GM18502 (cell line): ENCODE data around the gene MAN2B2.

Source experiments
- ATAC-seq: cut with Tn5 transposase; IDR thresholded peaks from one replicate; pipeline ENCODE4 v1.9.1; 2021; ENCODE audit warnings: mild to moderate bottlenecking; ENCODE audit not compliant: unreplicated experiment, poor library complexity

The MAN2B2 gene

GRCh38 chr4:6542951-6543350 is 32.0 kb upstream of the MAN2B2 start:
- ATAC-seq = no peak

DNA sequence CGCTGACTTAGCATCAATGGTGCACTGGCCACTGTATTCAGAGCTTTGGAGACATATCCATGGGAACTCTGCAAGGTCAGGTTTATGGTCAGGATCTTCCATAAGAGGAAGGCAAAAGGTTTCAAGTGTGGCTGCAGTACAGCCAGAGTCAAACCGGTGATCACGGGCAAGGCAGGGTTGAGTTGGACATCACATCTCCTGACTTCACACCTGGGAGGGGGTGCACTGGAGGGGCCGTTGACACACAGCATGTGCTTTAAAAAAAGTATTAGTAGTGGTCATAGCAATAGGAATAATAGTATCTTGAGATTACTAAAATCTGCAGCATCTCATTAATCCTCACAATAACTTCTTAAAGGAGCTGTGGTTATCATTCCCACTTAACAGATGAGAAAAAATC is 28.9 kb upstream of the MAN2B2 start:
- ATAC-seq = no peak

DNA sequence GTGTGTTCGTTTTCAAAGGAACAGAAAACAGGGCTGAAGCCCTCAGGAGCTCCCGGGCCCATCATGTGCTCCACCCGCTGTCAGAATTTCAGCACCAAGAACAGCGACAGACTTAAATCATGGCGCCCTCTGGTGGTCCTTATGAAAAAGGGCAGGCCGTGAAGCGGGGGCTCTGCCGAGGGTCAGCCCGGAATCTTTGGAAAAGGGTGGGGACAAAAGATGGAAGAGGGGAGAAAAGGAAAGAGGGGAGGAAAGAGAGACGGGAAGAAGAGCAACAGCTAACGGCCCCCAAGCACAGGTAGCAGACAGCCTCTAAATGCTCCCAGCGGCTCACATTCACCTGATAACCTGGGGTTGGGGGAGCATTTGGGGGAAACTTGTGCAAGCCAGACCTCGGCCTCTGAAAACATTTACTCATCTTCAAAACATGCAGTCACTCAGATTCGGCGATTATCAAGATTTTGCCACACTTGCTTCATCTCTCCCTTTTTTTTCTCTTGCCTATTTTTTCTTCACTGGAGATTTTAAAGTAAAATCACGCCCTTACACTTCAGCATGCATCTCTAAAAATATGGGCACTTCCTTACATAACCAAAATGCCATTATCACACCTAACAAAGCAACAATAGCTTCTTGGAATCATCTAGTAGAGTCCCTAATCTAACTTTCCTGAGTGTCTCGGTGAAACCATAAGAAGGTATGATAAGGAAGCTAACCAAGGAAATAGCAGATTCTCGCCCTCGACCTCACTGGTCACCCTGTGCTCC is 28.1 kb upstream of the MAN2B2 start:
- peak; percentile 53 for ATAC-seq

GRCh38 chr4:6548201-6548881 is 26.6 kb upstream of the MAN2B2 start:
- no peak for ATAC-seq

DNA sequence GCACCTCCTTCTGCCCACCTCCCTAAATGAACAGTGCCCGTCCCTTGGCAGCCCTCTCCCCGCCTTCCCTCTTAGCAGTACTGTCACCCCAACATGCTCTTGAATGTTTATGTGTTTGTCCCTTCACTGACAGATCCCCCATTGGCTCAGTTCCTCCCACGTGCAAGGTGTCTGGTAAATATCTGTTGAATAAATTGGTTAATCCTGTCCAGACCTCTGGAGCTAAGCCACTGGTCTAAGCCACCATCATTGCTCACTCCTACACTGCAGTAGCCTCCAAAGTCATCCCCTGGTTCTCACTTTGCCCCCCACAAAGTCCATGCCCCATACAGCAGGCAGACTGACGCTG is 26.1 kb upstream of the MAN2B2 start:
- no peak for ATAC-seq

GRCh38 chr4:6549445-6549844 is 25.5 kb upstream of the MAN2B2 start:
- no peak for ATAC-seq

- ATAC-seq = no peak
Measured at GRCh38 chr4:6549890-6550620, 24.9 kb upstream of the MAN2B2 start.

- ATAC-seq = no peak
Measured at GRCh38 chr4:6550821-6551220, 24.2 kb upstream of the MAN2B2 start.

- ATAC-seq = no peak
Measured at GRCh38 chr4:6551660-6552059, 23.3 kb upstream of the MAN2B2 start.

GRCh38 chr4:6555519-6555918 is 19.5 kb upstream of the MAN2B2 start:
- ATAC-seq = no peak

DNA sequence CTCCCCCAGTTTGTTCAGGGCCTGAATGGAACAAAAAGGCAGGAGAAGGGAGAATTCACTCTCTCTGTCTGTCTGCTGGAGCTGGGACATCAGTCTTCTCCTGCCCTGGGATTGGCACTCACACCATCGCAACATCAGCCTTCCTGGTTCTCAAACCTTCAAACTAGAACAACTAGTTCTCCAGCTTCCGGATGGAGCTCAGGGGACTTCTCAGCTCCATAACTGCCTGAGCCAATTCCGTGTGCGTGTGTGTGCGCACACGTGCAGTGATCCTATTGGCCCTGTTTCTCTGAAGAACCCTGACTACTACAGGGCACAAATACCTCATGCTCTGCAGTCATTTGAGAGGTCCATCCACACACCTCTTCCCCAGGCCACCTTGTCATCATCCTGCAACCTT is 18.7 kb upstream of the MAN2B2 start:
- no peak for ATAC-seq

GRCh38 chr4:6557185-6557584 is 17.8 kb upstream of the MAN2B2 start:
- ATAC-seq = no peak

- no peak for ATAC-seq
Measured at GRCh38 chr4:6557856-6558255, 17.1 kb upstream of the MAN2B2 start.

- ATAC-seq = no peak
Measured at GRCh38 chr4:6560416-6561172, 14.4 kb upstream of the MAN2B2 start.

GRCh38 chr4:6561173-6561516 is 13.8 kb upstream of the MAN2B2 start:
- ATAC-seq = no peak

GRCh38 chr4:6561706-6562371 is 13.2 kb upstream of the MAN2B2 start:
- ATAC-seq = no peak

- ATAC-seq = no peak
Measured at GRCh38 chr4:6562931-6563901, 11.8 kb upstream of the MAN2B2 start.

DNA sequence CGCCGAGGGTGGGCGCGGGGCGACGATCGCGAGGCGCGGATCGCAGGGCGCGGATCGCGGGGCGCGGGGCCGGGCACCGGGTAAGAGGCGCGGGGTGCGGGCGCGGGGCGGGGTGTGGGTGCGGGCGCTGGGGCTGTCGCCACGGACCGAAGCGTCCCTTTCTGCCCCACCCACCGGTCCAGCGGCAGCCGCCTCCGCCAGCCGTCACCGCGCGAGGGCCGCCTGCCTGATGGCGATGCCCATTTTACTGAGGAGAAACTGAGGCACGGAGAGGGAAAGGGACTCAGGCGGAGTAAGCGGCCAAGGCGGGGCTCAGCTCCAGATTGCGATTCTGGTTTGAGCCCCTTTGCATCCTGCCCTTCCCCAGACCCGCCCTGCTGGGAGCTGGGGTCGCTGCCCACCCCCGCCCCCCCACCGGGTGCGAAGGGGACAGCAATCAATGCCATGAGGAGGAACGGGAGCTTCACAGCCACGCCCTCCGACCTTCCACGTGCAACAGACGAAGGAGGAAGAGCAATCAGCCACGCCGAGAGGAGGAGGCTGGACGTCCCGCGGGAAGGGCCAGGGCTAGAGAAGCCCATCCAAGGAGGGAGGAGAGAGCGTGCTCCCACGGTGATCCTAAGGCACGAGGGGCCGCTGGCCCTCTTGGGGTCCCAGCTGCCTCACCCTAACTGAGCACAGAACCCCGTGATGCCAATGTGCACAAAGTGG is 10.9 kb upstream of the MAN2B2 start:
- ATAC-seq = no peak
